OCI-LY1 (cell line): ENCODE results near the gene SLX4IP.

ENCODE experiments used
- CTCF ChIP-seq: fragments of 200-600 bp; sonication (generic), shearing (Covaris generic); IDR thresholded peaks from 2 replicates; pipeline ENCODE4 v1.5.1; 2017; ENCODE audit warnings: mild to moderate bottlenecking, antibody characterized with exemption, low read length, moderate library complexity, mixed read lengths
- EZH2 ChIP-seq: fragments of 200-600 bp; sonication (generic), shearing (Covaris generic); IDR thresholded peaks from 2 replicates; pipeline ENCODE4 v1.8.0; 2017; ENCODE audit warnings: borderline replicate concordance, mixed run types, mild to moderate bottlenecking, antibody characterized with exemption, low read length, moderate library complexity, mixed read lengths

- no peak for TF ChIP-seq CTCF
- TF ChIP-seq EZH2: no peak
These were observed 105.8 kb downstream of the SLX4IP start for GRCh38 chr20:10540636-10541493.
